Spleen (tissue), 7 donors: ENCODE data around the gene TBXAS1.

Source experiments
- CTCF ChIP-seq, 11 experiments: fragments of 200-600 bp in 7 of 11; fragments of 450-650 bp in 4 of 11; sonication (generic) in 4 of 11; IDR thresholded peaks in 8 of 11; conservative IDR thresholded peaks in 3 of 11; 1 replicate in 7 of 11; 2 replicates in 4 of 11; pipeline versions ENCODE4 v1.4.0 to v1.8.0; 2016 to 2021; ENCODE audit warnings: antibody characterized with exemption in 11 of 11, inconsistent platforms in 4 of 11, mild to moderate bottlenecking in 1 of 11
- POLR2A ChIP-seq, 3 donors: fragments of 450-650 bp; IDR thresholded peaks; one replicate each; pipeline ENCODE4 v1.5.1; 2017; ENCODE audit warnings: antibody characterized with exemption in 3 of 3, mild to moderate bottlenecking in 1 of 3
- donor health status: DM: no; HTN: no; CAD: no; lungs with moderate emphysema.
- donor health status: DM: no; HTN: no; CAD: no.
- donor health status: DM: no; HTN: no; CAD: no.

DNA sequence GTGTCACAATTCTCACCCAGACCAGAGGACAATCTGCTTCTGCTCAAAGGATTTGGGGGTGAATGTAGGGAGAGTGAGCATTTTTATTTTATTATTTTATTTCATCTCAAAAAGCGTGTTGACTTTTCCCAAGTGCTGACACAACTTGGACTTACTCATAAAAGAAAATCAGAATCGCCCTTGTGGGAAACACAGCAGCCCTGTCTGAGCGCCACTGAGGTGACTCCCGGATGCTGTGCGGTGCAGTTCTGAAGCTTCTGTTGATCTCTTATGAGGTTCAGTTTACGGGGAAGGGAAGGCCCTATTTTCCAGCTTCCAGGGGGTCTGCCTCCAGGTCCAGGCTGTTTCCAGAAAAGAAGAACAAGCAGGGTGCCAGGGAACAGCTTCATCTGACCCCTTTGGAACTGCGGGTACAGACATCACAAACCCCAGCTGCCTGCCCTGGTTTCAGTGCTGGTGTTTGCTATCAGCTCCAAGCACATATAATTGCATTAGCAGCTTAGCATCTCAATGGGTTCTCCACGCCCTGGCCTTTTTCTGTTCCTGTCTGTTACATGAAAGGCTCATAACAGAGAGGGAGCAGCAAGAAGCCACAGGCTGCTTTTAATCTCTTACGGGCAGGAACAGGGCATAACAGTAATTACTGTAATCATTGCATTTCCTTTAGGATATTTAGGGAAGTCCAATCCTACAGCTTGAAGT is 181.3 kb downstream of the TBXAS1 start:
- TF ChIP-seq CTCF (IDR thresholded peaks at IDR 0.05 in 8 of 11, conservative IDR thresholded peaks at IDR 0.05 in 3 of 11) (no peak), POLR2A (IDR thresholded peaks at IDR 0.05) (no peak)
